Fibroblast of skin of left biceps (primary cell): ENCODE measurements around the gene AFAP1L1.
"Not testable (repeated sequence)": the region's sequence is repeated elsewhere in the genome, so short reads cannot be mapped to it uniquely, and the experiment has no call there.

Experiments used
- DNase-seq, 2 experiments: peaks; one replicate each; pipeline ENCODE4 v3.0.0-alpha.2; 2013; ENCODE audit warnings: low read depth in 2 of 2

Gene AFAP1L1

DNA sequence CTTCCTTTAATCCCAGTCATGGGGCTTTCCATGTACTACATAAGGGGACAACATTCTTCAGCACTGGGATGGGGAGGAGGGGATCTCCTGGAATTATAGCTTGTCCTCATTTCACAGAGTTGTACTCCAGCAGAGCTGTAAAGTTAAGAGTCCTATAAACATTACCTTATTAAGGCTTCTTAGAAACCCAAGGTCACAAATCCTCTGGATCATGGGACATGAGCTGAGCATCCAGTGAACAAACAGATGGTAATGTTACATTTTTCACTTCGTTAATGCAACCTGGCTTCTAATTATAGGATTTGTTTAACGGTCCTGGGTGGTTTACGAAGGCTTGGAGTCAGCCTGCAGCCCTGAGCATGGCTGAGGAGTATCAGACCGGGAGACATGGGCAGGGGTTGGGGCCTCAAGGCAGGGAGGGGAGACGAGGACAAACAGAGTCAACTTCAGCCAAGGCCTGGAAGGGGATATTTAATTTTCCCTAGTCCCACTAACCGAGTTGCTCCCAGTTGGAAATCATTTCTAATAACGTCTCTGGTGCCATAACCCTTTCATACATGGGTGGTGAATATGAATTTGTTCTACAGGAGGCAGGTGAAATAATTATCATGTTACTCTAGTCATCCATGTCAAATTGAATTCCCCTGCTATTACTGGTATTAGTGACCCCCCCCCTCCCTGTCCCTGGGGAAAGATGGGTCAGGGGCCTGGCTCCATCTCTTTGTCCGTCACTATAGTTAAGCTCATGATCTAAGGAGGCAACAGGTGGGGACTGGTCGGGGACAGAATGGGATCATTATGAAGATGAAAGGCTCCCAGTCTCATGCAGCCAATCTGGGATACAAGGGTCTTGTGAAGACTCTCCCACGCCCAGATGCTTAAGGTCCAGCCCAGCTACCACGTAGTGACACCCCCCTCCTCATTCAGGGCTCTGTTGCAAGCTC, 118.2 kb downstream of the AFAP1L1 start:
- DNase-seq: no peak

DNA sequence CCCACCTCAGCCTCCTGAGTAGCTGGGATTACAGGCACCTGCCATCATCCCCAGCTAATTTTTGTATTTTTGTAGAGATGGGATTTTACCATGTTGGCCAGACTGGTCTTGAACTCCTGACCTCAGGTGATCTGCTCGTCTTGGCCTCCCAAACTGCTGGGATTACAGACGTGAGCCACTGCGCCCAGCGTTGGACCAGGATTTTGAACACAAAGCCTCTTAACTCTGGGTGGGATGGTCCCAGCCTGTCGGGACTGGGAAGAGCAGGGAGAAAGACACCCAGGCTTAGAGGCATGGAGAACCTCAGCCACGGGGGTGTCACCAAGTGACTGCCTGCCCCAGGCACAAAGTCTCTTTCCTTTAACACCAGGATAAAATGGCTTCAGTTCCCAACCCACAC, 119.4 kb downstream of the AFAP1L1 start:
- DNase-seq: not testable (repeated sequence)
